ENCODE data around the gene DNHD1.

Gene DNHD1

DNA sequence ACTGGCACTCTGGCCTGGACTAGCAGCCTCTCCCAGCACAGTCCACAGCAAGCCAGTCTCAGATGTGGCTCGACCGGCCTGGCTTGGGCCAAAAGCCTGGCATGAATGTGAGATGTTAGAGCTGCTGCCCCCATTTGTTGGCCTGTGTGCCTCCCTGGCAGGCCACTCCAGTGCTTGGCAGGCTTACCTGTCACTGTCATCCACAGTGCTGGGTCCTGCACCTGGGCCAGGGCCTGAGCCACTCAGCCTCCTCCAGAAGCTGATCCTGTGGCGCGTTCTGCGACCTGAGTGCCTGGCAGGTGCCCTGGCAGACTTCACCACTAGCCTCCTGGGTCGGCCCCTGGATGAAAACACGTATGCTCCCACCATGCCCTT, 70.3 kb downstream of the DNHD1 start:
- no peak for DNase-seq

DNA sequence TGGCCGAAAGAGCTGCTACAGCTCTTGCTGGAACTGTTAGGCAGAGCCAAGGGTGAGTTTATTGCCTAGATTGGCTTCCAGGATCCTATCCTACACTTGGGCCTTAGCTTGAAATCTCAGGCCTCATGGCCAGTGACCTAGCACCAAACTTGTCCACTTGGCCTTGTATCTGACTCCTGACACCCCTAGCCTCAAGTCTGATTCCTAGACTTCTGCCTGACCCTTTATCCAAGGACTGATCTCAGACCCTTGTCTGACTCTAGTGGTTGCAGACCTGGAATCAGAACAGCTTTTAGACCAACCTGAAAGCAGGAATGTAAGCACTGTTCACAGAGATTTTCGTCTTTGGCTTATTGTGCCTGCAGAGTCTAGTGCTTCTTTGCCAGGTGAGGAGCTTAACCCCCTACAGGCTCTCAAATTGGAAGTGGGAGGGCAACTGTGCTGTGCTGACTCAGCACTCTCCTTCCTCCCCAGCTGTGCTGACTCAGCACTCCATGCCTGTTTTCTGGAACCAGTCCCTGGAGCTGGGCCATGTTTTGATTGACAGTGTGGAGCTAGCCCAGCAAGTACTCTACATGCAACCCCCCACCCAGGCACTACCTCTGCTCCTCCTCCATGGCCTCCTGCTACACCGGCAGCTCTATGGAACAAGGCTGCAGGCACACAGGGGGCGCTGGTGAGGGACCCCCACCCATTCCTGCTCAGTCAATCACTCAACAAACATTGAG, 71.3 kb downstream of the DNHD1 start:
- DNase-seq, result no peak

DNA sequence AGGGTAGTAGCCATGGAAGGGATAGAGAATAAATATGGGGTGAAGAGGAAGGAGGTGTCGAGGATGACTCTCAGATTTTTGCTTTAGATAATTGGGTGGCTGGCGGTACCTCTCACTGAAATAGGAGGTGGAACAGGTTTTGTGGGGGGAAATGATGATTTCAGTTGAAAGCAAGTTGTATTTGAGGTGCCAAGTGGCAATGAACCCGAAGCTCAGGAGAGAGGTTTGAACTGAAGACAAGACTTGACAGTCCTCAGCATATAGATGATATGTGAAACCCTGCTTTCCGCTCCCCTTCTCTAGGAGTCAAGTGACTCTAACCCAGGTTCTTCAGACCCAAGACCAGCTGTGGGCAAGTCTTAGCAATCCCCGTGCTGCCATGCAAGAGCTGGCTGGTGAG, 72.6 kb downstream of the DNHD1 start:
- DNase-seq, result no peak

DNA sequence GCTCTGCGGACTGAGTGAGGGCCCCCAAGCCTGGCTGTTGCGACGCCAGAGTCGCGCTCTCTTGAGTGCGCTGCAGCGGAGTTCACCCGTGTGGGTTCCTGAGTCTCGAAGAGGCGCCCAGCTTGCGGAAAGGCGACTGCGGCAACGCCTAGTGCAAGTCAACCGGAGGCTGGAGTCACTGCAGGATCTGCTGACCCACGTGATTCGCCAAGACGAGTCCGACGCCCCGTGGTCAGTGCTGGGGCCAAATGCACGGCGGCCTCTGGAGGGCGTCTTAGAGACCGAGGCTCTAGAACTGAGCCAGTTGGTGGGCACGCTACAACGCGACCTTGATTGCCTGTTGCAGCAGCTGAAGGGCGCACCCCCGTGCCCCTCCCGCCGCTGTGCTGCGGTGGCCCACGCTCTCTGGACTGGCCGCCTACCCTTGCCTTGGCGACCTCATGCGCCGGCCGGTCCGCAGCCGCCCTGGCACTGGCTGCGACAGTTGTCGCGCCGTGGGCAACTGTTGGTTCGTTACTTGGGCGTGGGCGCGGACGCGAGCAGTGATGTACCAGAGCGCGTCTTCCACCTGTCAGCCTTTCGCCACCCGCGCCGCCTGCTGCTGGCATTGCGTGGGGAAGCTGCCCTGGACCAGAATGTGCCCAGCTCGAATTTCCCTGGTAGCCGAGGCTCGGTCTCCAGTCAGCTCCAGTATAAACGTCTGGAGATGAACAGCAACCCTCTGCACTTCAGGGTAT, 73.8 kb downstream of the DNHD1 start:
- DNase-seq, result no peak

DNA sequence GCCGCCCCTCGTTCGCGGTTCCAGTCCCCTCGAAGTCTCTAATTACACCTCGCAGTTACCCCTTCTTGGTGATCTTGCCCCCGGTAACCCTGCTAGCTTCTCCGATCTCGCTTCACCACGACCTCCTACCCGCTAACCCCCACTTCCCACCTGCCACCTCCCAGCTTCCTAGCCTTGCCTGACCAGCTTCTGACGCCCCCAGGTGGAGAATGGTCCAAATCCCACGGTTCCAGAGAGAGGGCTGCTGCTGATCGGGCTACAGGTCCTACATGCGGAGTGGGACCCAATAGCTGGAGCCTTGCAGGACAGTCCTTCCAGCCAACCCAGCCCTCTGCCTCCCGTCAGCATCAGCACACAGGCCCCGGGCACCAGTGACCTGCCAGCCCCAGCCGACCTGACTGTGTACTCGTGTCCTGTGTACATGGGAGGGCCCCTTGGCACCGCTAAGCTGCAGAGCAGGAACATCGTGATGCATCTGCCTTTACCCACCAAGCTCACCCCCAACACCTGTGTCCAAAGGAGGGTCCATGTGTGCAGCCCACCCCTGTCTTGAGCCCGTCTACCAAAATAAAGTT, 74.4 kb downstream of the DNHD1 start:
- no peak for DNase-seq

DNA sequence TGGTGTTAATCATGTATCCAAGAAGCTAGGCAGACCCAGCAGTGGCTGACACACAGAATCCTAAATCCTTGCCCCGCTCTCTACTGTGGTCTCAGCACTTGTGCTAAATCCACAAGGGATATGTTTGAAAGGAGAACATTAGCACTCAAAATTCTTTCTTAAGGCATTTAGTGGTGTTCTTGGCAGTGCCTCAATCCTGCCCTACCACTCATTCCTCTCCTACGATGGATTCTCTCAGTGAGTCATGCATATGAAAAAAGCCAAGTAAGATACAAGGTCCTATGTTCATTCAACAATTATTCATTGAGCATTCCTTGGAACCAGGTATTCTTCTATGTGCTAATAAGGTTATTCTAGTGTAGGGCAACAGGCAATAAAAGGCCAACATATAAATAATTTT, 75.1 kb downstream of the DNHD1 start:
- no peak for DNase-seq

DNA sequence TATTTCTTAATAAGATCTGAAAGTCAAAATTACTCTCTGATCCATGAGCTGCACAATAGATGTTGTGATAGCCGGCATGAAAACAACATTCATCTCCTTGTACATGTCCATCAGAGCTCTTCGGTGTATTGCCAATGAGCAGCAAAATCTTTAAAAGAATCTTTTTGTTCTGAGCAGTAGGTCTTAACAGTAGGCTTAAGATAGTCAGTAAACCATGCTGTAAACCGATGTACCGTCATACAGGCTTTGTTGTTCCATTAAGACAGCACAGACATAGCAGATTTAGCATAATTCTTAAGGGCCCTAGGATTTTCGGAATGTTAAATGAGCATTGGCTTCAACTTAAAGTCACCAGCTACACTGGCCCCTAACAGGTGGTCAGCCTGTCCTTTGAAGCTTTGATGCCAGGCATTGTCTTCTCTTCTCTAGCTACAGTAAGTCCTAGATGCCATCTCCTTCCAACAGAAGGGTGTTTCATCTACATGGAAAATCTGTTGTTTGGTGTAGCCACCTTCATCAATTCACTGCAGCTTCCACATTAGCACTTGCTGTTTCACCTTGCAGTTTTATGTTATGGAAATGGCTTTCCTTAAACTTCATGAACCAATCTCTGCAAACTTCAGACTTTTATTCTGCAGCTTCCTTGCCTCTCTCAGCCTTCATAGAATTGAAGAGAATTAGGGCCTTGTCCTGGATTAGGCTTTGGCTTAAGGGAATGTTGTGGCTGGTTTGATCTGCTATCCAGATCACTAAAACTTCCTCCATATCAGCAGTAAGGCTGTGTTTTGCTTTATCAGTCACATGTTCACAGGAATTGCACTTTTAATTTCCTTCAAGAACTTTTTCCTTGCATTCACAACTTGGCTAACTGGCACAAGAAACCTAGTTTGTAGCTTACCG, 78.0 kb downstream of the DNHD1 start:
- no peak for DNase-seq

DNA sequence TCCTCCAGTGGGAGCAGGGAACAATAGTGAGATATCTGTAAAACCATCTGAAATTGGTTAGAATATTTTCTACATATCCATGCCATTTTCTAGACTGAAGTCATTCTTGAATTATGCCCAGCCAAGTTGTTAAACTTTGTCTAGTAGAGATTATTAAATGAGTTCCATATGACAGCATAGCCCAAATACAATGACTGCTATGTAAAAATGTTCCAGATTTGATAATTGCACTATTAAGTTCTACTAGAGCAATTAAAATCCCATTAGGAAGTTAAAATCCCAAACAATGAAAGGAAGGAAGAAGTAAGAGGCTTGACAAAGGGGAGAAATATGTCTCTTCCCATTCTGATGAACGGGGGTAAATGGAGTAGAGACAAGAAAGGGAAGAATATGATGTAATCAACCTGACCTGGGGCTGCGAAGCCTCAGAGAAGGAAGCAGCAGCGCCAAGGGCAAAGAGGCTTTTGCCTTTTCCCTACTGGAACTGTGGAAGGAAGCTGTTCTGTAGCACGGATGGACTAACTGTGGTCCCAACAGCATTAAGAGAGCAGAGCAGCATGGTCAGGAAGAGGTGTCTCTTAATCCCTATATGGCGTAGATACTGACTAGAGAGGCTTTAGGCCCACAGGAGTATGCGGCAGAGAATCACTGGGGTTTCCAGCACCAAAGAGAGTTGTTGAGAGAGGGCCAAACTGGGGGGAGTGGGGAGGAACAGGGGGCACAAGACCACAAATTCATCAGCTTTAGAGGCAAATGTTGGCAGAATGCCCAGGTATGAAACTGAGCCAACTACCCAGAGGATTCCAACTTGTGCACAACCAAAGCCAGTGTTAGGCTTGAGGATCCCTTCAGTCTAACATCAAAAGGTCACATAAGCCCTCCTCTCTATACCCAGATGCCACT, 79.6 kb downstream of the DNHD1 start:
- DNase-seq, result no peak

DNA sequence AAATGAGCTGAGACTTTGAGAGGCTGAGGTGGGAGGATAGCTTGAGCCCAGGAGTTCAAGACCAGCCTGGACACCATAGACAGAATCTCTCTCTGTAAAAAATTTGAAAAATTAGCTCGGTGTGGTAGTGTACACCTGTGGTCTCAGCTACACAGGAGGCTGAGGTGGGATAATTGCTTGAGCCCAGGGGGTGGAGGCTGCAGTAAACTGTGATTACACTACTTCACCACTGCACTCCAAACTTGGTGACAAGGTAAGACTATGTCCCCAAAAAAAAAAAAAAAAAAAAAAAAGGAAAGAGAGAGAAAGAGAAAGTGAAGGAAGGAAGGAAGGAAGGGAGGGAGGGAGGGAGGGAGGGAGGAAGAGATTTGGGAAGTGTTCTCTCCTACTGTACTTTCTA, 81.1 kb downstream of the DNHD1 start:
- DNase-seq, result no peak

DNA sequence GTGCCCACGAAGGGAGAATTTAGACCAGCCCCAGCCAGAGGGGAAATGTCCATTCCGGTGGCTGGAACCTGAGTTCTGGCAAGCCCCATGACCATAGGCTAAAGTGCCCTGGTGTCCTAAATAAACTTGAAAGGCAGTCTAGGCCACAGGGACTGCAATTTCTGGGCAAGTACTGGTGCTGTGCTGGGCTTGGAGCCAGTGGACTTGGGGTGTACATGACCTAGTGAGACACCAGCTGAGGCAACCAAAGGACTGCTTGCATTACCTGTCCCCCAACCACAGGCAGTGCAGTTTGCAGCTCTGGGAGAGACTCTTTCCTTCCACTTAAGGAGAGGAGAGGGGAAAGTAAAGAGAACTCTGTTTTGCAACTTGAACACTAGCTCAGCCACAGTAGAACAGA, 82.6 kb downstream of the DNHD1 start:
- DNase-seq, result no peak

DNA sequence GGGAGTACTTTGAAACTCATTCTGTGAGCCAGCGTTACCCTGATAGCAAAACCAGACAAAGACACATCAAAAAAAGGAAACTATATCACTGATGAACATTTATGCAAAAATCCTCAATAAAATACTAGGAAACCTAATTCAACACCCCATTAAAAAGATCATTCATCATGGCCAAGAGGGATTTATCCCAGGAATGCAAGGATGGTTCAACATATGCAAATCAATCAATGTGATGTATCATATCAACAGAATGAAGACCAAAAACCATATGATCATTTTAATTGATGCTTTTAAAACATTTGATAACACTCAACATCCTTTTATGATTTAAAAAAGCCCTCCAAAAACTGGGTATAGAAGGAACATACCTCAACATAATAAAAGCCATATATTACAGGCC, 86.5 kb downstream of the DNHD1 start:
- no peak for DNase-seq

DNA sequence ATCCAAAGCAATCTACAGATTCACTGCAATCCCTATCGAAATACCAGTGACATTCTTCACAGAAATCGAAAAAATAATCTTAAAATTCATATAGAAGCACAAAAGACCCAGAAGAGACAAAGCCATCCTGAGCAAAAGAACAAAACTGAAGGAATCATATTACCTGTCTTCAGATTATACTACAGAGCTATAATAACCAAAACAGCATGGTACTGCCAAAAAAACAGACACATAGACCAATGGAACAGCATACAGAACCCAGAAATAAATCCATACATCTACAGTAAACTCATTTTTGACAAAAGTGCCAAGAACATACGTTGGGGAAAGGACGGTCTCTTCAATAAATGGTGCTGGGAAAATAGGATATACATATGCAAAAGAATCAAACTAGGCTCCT, 87.4 kb downstream of the DNHD1 start:
- no peak for DNase-seq

DNA sequence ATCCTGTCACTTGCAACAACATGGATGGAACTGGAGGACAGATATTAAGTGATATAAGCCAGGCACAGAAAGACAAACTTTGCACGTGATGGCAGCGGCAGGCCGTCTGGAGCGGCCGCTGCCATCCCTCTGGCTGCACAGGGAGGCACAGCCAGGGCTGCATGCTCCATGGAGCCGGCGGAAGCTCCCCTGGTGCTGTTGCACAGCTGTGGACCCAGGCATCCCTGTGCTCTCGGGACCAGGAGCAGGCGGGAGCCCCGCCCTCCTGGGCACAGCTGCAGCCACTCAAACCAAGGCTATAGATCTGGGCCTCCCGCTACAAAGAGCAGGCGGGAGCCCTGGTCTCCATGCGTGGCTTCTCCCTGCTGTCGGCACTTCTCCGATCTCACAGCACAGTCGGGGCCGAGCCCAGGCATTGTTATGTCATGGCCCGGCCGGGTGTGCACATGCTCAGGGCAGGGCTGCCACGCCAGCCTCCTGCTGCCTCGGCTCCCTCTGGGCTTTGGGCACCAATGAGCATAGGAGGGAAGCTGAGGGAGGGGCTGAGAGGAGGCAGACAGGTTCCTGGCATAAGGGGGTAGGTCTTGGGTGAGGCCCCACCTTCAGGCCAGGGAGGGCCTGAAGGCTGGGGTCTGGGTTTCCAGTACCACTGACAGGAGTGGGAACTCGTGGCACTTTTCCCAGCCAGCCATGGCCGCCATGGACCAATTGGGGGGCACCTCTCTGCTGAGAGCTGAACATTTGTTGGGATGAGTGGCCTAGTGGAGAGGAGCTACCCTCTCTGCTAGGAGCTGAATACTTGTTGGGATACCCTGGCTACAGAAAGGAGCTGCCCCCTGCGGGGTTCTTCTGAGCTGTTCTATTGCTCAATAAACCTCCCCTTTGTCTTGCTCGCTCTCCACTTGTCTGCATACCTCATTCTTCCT, 89.6 kb downstream of the DNHD1 start:
- no peak for DNase-seq

DNA sequence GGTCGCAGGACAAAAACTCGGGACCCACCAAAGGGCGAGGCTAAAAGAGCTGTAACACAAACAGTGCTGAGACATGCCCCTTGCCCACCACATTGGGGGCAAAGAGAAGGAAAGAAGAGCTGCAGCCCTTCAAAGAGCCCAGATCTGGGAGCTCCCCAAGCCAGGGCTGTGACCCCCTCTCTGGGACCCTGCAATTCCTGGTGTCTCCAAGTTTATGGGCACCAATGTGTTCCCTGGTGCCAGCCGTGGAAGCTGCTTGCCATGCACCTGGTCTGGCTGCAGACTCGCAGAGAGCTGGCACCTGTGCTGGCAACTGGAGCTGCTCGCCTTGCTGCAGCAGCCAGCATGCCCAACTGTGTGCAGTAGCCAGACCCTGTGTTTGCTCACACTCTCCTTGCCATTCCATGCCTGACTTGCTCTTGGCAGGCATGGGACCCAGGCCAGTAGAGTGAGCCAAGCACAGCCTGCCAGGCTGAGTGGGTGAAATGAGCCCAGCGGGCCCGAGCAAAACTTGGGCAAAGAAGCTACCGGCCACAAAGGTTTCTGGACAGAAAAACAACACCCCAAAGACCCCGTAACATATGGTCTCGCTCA, 90.4 kb downstream of the DNHD1 start:
- DNase-seq, result no peak

DNA sequence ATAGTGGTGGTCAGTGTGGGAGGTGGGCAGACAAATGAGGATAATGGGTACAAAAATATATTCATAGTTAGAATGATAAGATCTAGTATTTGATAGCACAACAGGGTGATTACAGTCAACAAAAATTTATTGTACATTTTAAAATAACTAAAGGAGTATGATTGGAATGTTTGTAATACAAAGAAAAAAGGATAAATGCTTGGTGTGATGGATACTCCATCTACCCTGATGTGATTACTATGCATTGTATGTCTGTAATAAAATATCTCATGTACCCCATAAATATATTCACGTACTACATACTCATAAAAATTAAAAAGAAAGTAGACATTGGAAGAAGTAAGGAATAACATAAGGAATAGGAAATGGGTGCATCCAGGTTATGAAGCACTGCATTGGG, 90.9 kb downstream of the DNHD1 start:
- DNase-seq, result no peak

DNA sequence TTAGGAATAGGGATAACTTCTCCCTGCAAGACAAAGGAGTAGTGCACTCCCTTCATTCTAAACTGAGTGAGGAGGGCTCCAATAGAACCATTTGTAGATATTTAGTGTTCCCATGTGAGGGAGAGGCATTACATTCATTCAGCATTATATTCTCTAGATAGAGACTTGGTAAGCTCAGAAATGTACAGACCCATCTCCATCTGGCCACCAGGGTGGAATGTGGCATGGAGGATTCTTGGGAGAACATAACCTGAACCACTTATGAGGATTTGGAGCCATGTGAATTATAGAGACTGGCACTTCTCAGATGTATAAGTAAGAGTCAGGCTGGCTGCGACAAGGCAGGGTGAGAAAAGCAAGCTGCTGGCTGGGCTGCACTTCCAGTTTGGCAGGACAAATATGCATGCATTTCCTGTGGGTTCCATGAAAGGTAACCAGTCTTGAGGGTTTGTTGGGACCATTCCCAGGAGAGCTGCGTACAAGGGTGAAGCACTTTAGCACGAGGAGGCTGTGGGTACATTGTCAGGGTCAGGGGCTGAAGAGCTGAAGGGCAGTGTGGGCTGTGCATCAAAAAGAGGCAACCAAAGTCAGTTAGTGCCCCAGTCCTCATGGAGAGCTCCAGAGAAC, 97.2 kb downstream of the DNHD1 start:
- no peak for DNase-seq

DNA sequence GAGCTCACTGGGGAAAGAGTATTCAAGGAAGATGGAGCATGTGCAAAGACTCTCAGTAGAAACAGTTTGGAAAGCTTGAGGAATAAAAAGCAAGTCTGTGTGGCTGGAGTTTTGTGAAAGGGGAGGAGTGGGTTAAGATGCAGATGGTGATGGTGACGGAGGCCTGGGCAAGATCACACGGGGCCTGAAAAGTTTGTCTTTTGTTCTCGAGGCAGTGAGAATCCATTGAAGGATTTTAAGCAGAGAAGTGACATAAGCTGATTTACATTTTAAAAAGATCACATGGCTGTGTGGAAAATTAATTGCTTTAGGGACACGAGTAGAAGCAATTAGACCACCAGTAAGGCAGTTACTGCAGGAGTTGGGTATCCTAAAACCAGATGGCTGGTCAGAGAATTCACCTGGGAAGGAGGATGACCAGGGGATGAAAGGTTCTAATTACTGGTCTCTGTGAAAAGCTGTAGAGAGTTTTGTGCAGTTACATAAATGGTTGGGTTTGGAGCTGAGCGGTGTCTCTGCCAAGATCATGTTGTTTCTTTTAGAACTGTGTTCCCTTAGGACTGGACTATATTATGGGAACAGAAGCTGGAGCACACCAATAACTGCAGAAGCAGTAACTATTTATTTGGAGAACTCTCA, 99.3 kb downstream of the DNHD1 start:
- no peak for DNase-seq

DNA sequence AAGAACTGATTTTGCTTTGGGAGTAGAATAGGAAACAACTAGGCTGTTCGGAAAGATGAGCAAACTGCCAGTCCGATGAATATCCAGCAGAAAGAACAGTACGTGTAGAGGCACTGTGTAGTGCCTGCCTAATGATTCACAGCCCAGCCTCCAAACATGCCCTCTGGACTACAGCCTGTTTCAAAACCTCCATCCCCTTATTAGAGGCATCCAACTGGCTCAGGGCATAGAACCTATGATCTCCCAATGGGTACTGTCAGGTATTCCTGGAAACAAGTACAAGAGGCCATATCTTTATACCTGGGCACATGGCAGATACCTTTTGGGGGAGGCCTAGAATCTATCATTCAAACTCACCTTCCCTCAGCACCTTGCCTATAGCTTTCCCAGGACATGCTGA, 101.5 kb downstream of the DNHD1 start:
- DNase-seq, result no peak

DNA sequence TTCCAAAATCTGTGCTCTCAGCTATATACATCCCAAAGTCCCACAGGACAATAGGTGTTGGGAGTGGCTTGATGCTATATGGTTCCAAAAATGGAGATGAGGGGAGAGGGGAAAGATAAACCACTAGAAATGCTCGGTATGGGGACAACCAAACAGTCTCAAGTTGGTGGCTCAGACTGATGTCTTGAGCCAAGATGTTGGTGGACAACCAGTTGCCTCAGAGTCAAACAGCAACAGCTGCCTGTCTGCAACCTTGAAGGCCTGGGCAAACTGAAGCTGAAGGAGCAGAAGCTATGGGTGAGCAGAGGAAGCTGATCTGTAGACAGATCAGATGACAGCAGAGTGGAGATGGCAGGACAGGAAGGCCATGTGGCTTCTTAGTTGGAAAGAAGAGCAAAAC, 102.4 kb downstream of the DNHD1 start:
- DNase-seq, result no peak

DNA sequence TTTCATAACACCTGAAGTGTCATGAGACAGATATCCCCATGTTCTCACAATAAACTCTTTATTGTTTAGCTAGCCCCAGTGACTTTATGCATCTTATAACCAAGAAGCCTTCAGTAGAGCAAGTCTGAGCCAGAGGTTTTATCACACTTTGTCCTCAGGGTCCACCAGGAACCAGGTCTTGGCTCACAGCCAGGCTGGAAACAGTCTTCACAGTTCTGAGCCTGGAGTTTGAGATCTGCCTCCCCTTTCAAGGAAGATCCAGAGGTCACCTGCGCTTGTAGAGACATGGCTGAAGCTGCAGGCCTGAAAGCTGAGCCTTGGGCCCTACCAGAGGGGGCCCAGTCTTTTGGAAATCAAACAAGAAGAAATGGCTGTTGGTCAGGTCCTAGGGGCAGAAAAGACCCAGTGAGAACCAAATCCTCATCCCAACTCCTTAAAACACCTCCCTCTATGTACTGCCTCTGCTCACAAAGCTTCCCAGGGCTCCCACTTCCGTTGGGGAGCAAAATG, 102.9 kb downstream of the DNHD1 start:
- no peak for DNase-seq
